ENCODE data around the gene TRHDE.

- TF ChIP-seq, protein P1, sequence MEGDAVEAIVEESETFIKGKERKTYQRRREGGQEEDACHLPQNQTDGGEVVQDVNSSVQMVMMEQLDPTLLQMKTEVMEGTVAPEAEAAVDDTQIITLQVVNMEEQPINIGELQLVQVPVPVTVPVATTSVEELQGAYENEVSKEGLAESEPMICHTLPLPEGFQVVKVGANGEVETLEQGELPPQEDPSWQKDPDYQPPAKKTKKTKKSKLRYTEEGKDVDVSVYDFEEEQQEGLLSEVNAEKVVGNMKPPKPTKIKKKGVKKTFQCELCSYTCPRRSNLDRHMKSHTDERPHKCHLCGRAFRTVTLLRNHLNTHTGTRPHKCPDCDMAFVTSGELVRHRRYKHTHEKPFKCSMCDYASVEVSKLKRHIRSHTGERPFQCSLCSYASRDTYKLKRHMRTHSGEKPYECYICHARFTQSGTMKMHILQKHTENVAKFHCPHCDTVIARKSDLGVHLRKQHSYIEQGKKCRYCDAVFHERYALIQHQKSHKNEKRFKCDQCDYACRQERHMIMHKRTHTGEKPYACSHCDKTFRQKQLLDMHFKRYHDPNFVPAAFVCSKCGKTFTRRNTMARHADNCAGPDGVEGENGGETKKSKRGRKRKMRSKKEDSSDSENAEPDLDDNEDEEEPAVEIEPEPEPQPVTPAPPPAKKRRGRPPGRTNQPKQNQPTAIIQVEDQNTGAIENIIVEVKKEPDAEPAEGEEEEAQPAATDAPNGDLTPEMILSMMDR (IDR thresholded peaks at IDR 0.05) = no peak
- no peak for TF ChIP-seq REST (IDR thresholded peaks at IDR 0.05; ENCODE audit: insufficient read depth in 1 of 2, low read depth in 2 of 2, low read length in 1 of 2)
- TF ChIP-seq TCF7L2 (IDR thresholded peaks at IDR 0.05; ENCODE audit: low read depth, low read length) = no peak
Measured at GRCh38 chr12:72273499-72273837, 1.3 kb downstream of the TRHDE start.

All from Panc1 (cell line).